HG03571 (cell line): Measurements from ENCODE around the gene CCNK.

Experiments
- ATAC-seq: cut with Tn5 transposase; IDR thresholded peaks from one replicate; pipeline ENCODE4 v1.9.1; 2021; ENCODE audit not compliant: unreplicated experiment

CCNK gene

DNA sequence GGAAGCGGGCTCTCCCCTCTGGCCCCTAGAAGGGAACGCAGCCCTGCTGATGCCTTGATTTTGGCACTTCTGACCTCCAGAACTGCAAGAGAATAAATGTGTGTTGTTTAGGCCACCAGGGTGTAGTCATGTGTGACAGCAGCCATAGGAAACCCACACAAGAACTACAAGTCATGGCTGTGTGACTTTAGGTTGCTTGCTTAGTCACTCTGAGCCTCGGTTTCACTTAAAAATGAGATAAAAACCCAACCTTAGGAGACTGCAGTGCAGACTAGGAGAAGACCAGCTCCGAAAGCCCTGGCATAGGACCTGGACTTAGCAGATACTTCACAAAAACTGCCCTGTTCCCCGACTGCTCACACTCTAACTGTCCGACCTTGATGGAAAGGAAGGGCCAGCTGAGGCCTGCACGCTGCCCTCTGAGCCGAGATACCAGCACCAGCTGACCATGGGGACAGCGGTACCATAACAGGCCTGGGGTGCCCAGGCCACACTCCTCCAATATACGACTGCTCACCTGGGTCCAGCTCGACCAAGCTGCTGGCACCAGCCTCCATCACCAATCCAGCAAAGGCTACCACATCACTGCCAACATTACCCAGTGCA, 69.3 kb downstream of the CCNK start:
- no peak for ATAC-seq

- ATAC-seq, result no peak
Observed at GRCh38 chr14:99551034-99551922, 70.1 kb downstream of the CCNK start.

DNA sequence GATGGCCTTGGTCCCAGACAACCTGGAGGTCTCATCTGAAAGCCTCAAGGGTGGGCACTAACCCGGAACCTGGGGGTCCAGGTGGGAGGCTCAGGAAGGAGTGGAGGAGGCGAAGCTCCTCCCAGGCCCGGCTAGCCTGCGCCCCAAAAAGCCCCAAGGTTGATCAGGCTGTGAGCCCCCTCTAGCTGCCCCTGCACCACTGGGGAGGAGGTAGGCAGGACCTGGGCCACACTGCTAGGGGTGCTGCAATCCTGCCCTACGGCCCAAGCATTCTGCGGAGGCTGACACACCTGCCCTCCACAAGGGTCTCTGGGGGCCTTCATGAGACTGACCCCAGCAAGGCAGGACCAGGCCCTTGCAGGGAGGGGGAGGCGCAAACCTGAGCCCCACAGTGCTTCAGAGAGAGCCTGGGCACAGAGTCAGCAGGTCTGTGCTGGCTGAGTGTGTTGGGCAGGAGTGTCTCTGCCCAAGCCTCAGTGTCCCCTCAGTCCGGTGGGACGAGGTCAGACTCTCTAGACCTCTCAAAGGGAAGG, 70.9 kb downstream of the CCNK start:
- ATAC-seq, result no peak

- ATAC-seq, result no peak
Observed at GRCh38 chr14:99552572-99553216, 71.5 kb downstream of the CCNK start.

GRCh38 chr14:99554184-99554583, 73.0 kb downstream of the CCNK start:
- ATAC-seq, result no peak

GRCh38 chr14:99554757-99555531, 73.7 kb downstream of the CCNK start:
- ATAC-seq, result no peak

DNA sequence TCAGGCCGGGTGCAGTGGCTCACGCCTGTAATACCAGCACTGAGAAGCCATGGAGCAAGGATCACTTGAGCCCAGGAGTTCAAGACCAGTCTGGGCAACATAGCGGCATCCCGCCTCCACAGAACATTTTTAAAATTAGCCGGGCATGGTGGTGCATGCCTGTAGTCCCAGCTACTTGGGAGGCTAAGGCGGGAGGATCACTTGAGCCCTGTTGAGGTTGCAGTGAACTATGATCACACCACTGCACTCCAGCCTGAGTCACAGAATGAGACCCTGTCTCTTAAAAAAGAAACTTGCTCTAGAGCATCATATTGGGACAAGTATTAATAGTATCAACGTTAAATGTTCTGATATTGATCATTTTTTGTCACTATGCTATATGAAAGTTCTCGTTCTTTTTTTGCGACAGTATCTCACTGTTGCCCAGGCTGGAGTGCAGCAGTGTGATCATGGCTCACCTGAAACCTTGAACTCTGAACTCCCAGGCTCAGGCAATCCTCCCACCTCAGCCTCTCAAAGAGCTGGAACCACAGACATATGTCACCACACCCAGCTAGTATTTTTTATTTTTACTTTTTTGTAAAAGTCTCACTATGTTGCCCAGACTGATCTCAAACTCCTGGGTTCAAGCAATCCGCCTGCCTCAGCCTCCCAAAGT, 75.1 kb downstream of the CCNK start:
- ATAC-seq, result no peak

GRCh38 chr14:99559286-99559990, 78.2 kb downstream of the CCNK start:
- ATAC-seq, result no peak

- ATAC-seq, result no peak
Observed at GRCh38 chr14:99560403-99560802, 79.2 kb downstream of the CCNK start.

GRCh38 chr14:99560922-99561683, 79.9 kb downstream of the CCNK start:
- no peak for ATAC-seq

GRCh38 chr14:99561864-99562263, 80.7 kb downstream of the CCNK start:
- no peak for ATAC-seq
